SHP77 (cell line): ENCODE data around the gene TVP23C.
"Not testable (repeated sequence)": the region's sequence is repeated elsewhere in the genome, so short reads cannot be mapped to it uniquely, and the experiment has no call there.

ENCODE experiments used
- DNase-seq, 2 experiments: peaks; one replicate each; lab custom pipeline; 2025; lab: John Stamatoyannopoulos, UW

Gene TVP23C

DNA sequence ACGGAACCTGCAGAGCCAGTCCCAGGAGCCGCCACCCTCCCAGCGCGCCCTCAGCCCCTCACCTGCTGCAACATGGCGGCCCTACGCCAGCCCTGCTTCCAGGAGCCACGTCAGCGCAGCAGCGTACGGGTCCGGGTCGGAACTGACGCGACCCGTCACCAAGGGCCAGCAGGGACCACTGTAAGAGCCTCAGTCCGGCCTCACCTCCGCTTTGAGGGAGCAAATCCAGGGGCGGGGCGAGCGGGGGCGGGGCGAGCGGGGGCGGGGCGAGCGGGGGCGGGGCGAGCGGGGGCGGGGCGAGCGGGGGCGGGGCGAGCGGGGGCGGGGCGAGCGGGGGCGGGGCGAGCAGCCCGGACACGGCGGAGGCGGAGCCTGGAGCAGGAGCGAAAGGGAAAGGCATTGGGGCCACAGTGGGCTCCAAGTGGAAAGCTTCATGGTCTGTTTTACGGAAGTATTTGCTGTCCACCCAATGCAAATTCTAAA is at the start of gene TVP23C:
TVP23C (minus strand) TSS at position 109 of the 483 bp plus-strand sequence; CDS start at position 74, 35 bp downstream.
- peak; percentile 80 for DNase-seq

DNA sequence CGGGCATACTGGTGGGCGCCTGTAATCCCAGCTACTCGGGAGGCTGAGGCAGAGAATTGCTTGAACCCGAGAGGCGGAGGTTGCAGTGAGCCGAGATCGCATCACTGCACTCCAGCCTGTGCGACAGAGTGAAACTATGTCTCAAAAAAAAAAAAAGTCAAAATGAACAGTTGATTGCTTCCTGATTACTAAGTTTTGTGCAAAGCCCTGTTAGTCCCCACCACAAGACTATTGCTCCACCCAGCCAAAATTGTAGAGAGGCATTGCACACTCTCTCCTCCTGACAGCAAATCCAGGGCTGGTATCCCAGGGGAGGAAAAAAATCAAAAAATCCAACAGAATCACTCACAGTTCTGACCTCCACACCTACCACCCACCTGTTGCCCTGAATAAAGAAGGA is 29.7 kb upstream of the TVP23C start:
- DNase-seq = not testable (repeated sequence)

DNA sequence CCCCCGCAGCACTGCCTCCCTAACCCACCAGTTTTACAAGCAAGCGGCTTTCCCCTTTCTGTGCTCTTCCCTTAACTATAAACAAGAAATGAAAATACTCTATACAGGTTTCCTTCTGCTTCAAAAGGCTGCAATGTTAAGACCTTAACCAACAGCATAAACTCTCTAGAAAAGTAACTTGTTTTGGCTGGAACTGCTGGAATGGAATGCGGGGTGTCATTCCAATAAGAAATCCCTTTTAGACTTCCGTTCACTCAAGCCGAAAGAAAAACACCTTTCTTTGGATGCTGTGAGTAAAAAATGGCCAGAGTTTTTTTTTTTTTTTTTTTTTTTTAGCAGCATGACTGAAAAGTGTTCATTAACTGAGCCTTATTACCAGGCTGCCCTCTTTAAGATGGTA is 28.7 kb upstream of the TVP23C start:
- DNase-seq = not testable (repeated sequence)

DNA sequence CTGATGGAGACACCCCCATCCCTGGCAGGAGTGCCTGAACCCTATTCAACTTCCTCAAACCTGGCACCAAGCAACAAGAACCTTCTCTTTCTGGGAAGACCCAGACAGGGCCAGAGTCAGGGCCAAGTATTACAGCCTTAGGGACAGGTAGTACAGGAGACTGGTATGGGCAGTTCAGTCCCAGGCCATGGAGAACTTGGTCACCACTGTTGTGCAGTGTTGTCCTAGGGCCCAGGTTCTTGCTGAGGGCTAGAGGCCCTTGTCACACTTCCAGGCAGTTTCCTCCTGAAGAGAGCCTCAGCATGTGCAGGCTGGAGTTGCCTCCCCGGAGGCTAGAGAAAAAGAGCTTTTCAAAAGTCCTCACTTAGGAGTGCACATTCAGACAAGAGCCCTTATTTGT is 27.6 kb upstream of the TVP23C start:
- not testable (repeated sequence) for DNase-seq

DNA sequence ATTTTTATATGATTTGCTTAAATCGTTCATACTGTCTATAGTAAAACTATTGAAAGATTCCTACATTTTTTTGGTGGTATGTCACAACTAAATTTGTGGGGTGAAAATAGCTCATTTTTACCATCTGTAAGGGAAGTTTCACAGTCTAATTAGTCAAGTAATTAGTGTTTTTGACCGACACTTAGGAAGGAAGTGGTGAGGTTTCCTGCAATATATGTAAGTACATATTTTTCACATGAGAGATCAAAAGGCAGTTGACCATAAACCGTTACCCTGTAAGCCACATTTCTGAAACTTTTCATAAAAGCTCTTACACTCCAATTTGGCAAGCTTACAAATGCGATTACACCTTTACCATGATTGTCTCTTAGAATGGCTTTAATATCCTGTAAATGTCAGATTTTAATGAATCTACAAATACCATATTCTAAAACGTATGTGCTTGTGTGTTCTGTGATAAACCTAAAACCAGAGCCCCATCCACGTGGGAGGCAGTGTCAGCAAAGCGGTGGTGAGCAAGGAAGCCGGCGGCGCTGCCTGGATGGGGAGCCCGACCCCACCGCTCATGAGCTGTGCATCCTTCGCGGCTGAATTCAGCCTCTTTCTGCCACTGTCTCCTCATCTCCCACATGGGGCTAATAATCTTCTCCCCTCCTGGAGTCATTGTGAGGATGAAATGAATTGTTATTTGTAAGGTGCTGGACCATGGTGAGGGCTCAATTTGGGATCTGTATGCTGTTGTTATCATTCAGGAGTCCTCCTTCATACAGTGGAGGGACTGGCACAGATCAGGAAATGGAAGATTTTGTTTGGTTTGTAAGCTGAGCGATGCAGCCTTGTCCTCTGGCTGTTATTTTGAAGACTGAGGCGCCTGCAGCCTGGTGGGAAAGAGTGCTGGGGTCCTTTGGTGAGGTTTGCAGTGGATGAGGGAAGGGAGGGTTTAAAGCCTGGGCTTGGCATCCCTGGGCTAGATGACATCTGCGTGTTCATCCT is 26.6 kb upstream of the TVP23C start:
- DNase-seq = not testable (repeated sequence)

DNA sequence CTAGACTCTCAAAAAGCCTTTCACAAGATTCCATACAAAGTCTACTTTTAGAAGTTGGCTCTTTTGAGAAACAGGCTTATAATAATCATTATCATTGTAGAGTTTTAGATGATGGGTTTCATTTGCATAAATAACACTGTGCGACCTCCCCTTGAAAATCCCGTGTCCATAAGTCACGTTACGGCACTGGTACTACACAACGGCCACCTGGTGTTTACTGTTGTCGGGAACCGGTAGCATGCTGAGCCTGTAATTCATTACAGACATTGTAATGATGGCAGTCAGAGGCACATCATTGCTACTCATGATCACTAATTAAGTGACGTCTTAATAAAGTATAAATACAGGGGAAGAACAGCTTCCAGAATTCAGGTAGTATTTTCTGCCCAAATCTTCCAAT is 24.7 kb upstream of the TVP23C start:
- DNase-seq = not testable (repeated sequence)

DNA sequence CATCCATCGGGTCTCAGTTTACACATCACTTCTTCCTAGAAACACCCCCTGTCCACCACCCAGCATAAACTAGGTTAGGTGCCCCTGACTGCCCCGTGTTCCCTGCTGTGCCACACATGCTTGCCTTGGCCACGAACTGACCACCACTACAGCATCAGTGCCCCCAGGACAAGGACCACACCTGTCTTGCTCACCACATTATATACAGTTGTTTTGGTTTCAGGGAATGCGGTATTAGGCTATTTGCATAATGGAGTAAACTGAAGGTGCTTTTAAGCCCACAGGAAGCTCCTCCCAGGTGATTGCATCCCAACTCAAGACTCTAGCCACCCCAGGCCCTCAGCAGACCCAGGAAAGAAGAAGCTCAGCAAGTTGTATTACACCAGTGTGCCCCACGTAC is 20.0 kb upstream of the TVP23C start:
- not testable (repeated sequence) for DNase-seq

DNA sequence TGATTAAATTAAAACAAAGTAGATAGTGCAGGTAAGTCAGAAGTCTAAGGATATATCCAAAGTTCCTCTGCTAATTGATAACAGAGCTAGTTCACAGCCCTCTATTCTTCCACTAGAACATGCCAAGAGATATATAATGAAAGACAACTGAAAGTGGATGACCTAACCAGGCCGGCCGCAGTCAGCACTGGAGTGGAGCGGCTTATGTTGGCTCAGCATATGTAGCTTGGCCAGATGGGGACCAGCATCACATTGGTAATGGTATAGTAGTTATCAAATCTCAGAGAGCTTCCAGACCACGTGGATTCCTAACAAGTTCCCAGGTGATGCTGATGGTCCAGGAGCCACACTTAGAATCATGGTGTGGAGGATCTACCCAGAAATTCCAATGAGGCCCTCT is 18.2 kb upstream of the TVP23C start:
- not testable (repeated sequence) for DNase-seq

DNA sequence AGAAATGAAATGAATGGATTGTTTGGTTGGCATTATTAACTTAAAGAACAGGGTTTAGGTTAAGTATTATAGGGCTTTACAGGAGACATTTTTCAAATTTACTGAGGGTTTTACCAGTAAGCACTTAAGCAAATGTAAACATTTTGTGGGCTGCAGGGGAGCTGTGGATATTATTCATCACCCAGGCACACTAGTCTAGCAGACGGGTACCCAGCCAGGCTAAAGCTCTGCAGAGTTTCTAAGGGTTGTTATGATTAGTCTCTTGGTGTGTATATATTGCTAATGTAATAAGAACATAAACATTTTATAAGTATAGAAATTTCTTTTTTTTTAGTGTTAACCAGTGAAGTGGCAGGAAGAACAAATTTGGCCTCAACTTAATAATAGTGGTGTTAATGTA is 13.6 kb upstream of the TVP23C start:
- DNase-seq = not testable (repeated sequence)

DNA sequence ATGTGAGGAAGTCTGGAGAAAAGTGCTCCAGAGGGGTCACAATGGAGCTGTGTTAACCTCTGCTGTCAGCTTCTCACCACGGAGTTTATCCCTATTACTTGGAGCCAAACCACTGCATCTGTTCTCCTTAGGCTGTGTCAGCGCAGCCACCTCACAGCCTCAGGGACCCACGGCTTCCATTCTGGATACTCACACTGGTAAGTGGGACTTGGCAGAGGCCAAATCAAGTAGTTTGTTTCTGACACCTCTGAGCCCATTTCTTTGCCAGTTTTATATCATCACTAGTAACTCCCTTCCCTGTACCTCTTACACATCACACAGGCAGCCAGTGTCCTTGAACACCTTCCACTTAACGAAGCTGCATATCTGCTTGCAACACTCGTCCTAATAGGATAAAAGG is 11.4 kb upstream of the TVP23C start:
- not testable (repeated sequence) for DNase-seq

DNA sequence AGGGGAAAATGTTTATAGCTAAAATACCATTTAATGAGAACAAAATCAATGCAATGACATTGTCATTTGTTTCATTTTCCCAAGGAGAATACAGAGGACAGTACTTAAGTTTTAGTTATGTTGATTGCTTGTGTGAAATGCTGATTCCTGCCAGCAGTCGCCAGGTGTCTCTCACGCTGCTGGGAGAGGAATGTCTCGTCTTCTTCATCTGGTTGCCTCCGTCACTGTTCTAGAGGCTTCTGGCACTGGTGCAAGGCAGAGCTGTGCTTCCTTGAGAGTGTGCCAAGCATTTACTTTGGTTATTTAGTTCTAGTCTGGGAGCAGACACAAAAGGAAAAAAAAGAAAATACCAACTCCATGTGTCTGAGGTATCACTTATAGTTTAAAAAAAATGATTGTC is 10.6 kb upstream of the TVP23C start:
- peak in 1 of 2 experiments; percentile 35 for DNase-seq

DNA sequence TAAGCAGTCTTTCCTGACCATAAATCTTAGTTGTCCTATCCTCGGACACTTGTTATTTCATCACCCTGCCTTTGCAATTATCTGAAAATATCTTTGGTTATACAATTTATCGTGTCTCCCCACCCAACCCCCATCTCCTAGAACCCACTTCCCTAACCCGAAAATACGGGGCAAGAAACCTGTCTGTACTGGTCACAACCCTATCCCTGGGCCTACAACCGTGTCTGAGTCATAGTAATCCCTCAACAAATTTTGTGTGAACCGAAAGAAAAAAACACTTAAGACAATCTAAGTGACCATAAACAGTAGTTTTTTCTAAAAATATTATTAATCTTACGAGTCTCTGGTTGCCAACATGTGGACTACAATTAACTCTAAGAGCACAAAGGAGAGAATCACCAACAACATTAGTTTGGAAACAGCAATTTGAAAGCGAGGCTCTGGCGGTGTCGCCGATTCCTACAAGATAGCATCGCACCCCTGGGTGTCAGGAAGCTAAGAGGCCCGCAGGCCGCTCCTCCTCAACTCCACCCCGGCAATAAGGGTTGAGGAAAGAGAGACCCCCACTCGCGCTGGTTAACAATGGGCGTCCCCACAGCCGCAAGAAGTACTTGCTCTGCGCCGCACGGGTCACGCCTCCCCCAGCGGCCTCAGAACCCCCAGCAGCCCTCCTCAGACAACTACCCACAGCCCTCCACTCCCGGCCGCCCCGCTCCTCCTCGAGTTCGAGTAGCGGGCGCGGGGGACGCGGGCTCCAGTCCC is 489 bp downstream of the TVP23C start:
- not testable (repeated sequence) for DNase-seq

DNA sequence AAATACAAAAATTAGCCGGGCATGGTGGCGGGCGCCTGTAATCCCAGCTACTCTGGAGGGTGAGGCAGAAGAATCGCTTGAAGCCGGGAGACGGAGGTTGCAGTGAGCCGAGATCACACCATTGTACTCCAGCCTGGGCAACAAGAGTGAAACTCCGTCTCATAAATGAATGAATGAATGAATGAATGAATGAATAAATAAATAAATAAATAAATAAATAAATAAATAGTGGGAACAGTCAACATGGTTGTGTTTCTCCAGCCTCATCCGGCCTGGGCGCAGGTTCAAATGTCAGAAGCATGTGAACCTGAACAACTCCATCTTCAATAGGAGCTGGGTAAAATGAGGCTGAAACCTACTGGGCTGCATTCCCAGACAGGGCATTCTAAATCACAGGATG is 1.8 kb downstream of the TVP23C start:
- not testable (repeated sequence) for DNase-seq

DNA sequence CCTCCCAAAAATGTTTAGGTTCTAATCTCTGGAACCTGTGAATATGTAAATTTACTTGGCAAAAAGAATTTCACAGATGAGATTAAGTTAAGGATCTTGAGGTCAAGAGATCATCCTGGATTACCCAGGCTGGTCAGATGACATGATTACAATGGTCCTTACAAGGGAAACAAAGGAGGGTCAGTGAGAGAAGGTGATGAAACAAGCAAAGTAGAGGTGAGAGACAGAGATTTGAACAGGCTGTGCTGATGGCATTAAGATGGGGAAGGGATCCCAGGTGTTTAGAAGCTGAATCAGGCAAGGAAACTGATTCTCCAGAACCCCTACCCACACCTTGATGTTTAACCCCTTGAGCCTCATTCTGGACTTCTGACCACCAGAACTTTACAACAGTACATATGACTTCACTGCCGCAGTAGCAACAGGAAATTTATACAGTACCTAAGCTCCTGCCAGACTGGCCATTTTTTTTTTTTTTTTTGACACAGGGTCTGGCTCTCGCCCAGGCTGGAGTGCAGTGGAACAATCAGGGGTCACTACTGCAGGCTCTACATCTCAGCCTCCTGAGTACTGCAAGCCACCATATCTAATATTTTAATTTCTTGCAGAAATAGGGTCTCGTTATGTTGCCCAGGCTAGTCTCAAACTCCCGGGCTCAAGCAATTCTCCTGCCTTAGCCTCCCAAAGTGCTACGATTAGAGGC is 4.7 kb downstream of the TVP23C start:
- not testable (repeated sequence) for DNase-seq

DNA sequence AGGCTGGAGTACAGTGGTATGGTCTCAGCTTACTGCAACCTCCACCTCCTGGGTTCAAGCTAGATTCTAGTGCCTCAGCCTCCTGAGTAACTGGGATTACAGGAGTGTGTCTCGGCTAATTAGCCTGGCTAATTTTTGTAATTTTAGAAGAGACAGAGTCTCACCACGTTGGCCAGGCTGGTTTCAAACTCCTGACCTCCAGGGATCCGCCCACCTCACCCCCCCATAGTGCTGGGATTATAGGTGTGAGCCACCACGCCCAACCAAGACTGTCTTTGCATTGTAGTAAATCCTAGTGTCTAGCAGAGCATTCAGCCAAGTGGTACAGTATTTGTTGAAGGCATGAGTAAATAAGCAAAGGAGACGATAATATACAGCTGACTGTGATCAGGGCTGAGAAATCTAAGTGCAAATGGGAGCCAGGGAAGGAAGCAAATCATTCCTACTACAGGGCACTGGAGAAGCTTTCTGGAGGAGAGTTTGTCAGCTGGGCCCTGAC is 5.9 kb downstream of the TVP23C start:
- not testable (repeated sequence) for DNase-seq

DNA sequence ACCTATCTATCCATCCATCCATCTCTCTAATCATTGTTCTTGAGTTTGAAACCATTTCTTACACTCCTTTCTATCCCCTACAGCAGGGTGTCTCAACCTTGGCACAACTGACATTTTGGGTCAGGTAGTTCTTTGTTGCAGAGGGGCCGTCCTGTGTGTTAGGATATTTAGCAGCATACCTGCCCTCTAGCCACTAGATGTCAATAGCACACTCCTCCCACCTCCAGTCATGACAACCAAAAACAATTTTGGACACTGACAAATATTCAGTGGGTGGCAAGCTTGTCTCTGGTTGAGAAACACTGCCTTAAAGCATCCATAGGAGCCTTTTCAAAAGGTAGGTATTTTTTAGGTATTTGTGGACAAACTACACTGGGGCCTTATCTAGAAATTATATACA is 10.4 kb downstream of the TVP23C start:
- DNase-seq = not testable (repeated sequence)

DNA sequence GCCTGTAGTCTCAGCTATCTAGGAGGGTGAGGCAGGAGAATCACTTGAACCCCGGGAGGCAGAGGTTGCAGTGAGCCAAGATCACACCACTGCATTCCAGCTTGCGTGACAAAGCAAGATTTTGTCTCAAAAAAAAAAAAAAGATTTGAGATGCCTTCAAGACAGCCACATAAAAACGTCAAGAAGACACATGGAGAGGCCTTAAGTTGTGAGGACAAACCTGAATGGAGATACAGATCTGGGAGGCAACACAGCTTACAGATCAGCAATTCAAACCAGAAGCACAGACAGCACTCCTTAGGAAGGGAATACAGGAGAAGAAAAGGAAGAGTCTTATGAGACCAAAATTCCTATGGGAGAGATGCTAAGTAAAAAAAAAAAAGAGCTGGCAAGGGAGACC is 13.7 kb downstream of the TVP23C start:
- not testable (repeated sequence) for DNase-seq

DNA sequence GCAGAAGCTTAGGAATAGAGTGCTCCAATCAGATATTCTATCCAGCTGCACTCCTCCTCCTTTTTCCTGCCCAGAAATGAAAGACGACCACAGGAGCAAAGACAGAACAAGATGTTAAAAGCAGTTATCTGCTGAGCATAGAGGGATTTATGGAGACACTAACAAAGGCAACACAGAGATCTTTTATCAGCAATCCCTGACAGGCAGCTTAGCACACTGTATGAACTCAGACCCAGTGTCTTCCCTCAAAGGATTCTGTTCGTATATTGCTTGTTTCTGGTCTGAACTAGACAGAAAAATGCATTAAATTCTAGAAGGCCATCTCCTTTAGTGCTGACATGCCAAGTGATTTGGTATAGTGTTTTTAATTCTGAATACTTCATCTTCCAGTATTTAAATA is 16.7 kb downstream of the TVP23C start:
- DNase-seq = not testable (repeated sequence)

DNA sequence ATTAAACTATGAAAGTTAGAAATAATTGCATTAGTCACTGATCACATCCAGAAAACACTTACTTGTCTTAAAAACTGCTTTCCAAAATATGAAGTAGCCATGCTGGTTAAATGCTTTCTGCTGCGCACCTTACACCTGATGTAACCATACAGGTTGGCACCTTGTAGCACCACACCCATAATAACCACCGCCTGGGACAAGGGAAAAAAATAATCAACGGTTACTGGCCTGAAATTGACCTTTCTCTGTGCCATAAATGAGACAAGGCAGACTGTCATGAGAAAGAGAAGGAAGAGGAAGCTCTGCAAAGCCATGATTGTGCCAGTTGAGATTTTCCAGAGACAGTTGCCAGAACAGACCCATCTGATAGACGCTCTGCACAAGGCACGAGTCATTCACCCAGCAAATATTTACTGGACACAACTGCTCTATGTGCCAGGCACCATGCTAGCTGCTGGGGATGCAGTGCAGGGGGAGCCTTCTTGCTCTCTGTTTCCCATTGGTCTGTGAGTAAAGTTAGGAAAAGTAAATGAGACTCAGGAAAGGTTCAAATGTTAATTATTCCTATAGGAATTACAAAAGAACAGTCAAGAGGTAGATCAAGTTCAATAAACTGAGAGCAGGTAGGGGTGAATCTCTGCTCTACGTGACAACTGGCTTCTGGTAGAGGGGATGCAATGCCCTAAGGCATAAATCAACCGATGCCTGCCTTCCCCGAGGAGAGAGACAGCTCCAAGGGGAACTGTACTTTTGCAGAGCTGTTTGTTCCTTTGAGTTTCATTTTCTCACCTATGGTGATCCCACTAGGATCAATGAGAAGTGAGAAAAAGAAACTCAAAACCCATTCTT is 22.7 kb downstream of the TVP23C start:
- not testable (repeated sequence) for DNase-seq

DNA sequence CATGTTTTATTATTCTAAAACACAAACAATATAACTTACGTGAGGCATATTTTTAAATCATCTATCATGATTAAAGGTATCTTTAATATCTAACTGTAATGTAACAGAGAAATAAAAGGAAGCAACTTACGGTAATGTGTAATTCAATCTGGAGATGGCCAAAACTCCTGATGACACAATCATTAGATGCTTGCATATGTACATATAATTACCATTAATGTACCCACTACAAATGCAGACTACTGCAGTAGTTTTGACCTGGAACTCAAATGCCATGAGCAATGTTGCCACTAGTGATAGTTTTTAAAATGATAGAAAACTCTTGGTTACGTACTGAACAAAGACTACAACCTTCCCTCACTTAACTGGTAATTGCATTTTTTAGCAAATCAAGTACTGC is 30.2 kb downstream of the TVP23C start:
- DNase-seq = not testable (repeated sequence)
